Neural progenitor cell (in vitro differentiated cells): Measurements from ENCODE around the gene OVOL1.

Experiments used
- CTCF ChIP-seq: fragments of 200-600 bp; sonication (generic); IDR thresholded peaks from 2 replicates; pipeline ENCODE4 v1.5.1; 2017; ENCODE audit warnings: antibody characterized with exemption, mild to moderate bottlenecking
- EZH2 ChIP-seq: fragments of 200-600 bp; sonication (generic); IDR thresholded peaks from 2 replicates; pipeline ENCODE4 v1.6.1; 2017; ENCODE audit warnings: antibody characterized with exemption, mild to moderate bottlenecking, moderate library complexity

DNA sequence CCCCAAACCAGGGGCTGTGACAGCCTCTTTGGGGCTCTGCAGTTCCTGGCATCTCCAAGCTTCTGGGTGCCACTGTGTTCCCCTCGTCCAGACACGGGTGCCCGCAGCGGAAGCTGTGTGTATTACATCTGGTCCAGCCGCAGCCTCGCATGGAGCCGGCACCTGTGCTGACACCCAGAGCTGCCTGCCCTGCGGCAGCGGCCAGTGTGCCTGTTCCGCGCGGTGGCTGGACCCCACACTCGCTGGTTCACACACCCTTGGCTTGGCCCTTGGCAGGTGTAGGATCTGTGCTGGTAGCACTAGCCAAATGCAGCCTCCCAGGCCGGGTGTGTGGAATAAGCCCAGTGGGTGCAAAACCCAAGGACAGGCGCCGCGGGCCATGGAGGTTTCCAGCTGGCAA, 41.8 kb upstream of the OVOL1 start:
- TF ChIP-seq CTCF: no peak
- no peak for TF ChIP-seq EZH2
